B cell (primary cell): ENCODE measurements around the gene MZB1. TPM values are rescaled to one million over a fixed set of nuclear protein-coding genes. Genes with fewer than 3 reads are reported as not detected.
A peak's percentile ranks its signal among the peaks of the same experiment; 100 is the strongest.
"Not testable (repeated sequence)": the region's sequence is repeated elsewhere in the genome, so short reads cannot be mapped to it uniquely, and the experiment has no call there.

Source experiments
- ATAC-seq: fragments of 200-7000 bp; cut with Tn5 transposase; one replicate; pipeline ENCODE4 v1.10.0; 2021; ENCODE audit warnings: low read depth, mild to moderate bottlenecking, moderate number of reproducible peaks, moderate library complexity
- CTCF ChIA-PET: fragments of 350-600 bp; sonication (Branson Sonifier 250); formaldehyde crosslinking; loops from one replicate; lab custom pipeline; 2021; ENCODE audit warnings: antibody characterized with exemption, inconsistent platforms; lab: Charles Lee
- POLR2A ChIA-PET: fragments of 350-600 bp; sonication (Branson Sonifier 250); formaldehyde crosslinking; loops from one replicate; lab custom pipeline; 2021; ENCODE audit warnings: antibody characterized with exemption; lab: Charles Lee
- DNase-seq: peaks from one replicate; pipeline ENCODE4 v3.0.0; 2013
- H2AFZ ChIP-seq: 2 replicates; pipeline ENCODE4 v1.6.1; 2012; ENCODE audit warnings: mild to moderate bottlenecking, low read depth, low read length; ENCODE audit not compliant: insufficient read depth, poor library complexity, severe bottlenecking
- H3K27ac ChIP-seq, 2 donors: 1 replicate in 1 of 2; 2 replicates in 1 of 2; pipeline ENCODE4 v1.5.1; 2012 to 2013; ENCODE audit warnings: low read length in 2 of 2, mild to moderate bottlenecking in 2 of 2, moderate library complexity in 1 of 2
- H3K27me3 ChIP-seq, 4 experiments: fragments of 200-600 bp in 1 of 4; sonication (generic) in 1 of 4; replicated peaks in 1 of 4; 1 replicate in 2 of 4; 2 replicates in 2 of 4; pipeline versions ENCODE4 v1.6.1 to v1.7.0; 2013 to 2016; ENCODE audit warnings: low read length in 3 of 4, mild to moderate bottlenecking in 2 of 4, mixed read lengths in 1 of 4, moderate library complexity in 1 of 4; ENCODE audit not compliant: insufficient read depth in 4 of 4, control insufficient read depth in 3 of 4; ENCODE audit errors: control extremely low read depth in 1 of 4
- H3K36me3 ChIP-seq, 2 experiments: replicated peaks in 1 of 2; 1 replicate in 1 of 2; 2 replicates in 1 of 2; pipeline versions ENCODE4 v1.6.1 to v1.7.1; 2013; ENCODE audit warnings: low read length in 1 of 2; ENCODE audit not compliant: insufficient read depth in 2 of 2, control insufficient read depth in 1 of 2; ENCODE audit errors: control extremely low read depth in 1 of 2, extremely low read depth in 1 of 2
- H3K4me1 ChIP-seq, 2 donors: fragments of 200-600 bp in 1 of 2; sonication (generic) in 1 of 2; 1 replicate in 1 of 2; 2 replicates in 1 of 2; pipeline versions ENCODE4 v1.5.1 to v1.6.1; 2013 to 2017; ENCODE audit warnings: low read length in 2 of 2; ENCODE audit not compliant: control insufficient read depth in 2 of 2, insufficient read depth in 2 of 2
- H3K4me2 ChIP-seq: replicated peaks from 2 replicates; pipeline ENCODE3; 2012; ENCODE audit warnings: mild to moderate bottlenecking, low read depth, low read length; ENCODE audit not compliant: poor library complexity, severe bottlenecking
- H3K4me3 ChIP-seq, 5 experiments: fragments of 200-600 bp in 1 of 5; sonication (generic) in 1 of 5; 1 replicate in 3 of 5; 2 replicates in 2 of 5; pipeline versions ENCODE4 v1.5.1 to v1.7.0; 2011 to 2016; ENCODE audit warnings: low read length in 4 of 5, mild to moderate bottlenecking in 4 of 5, low read depth in 2 of 5, control low read depth in 1 of 5, moderate library complexity in 1 of 5; ENCODE audit not compliant: insufficient read depth in 1 of 5; ENCODE audit errors: control extremely low read depth in 1 of 5, extremely low read depth in 1 of 5
- H3K79me2 ChIP-seq: fragments of 200-600 bp; sonication (generic); one replicate; pipeline ENCODE4 v1.6.0; 2016; ENCODE audit warnings: low read length; ENCODE audit not compliant: control insufficient read depth, insufficient read depth
- H3K9ac ChIP-seq: fragments of 200-600 bp; sonication (generic); 2 replicates; pipeline ENCODE4 v1.6.1; 2017; ENCODE audit warnings: mild to moderate bottlenecking, low read length, moderate library complexity
- H3K9me3 ChIP-seq, 3 donors: one replicate each; pipeline versions ENCODE4 v1.6.1 to v1.7.1; 2013; ENCODE audit warnings: low read length in 2 of 3; ENCODE audit not compliant: control insufficient read depth in 2 of 3, insufficient read depth in 1 of 3; ENCODE audit errors: control extremely low read depth in 1 of 3
- H4K20me1 ChIP-seq: 2 replicates; pipeline ENCODE4 v1.6.0; 2012; ENCODE audit warnings: mild to moderate bottlenecking, low read length; ENCODE audit not compliant: insufficient read depth, control insufficient read depth, poor library complexity, severe bottlenecking
- H3K27ac Mint-ChIP-seq: one replicate; pipeline ENCODE4 v1.8.0; 2021; ENCODE audit warnings: mixed read lengths
- H3K27me3 Mint-ChIP-seq: one replicate; pipeline ENCODE4 v1.8.0; 2021; ENCODE audit warnings: mixed read lengths
- H3K4me1 Mint-ChIP-seq: one replicate; pipeline ENCODE4 v1.8.0; 2021; ENCODE audit warnings: mixed read lengths
- H3K4me3 Mint-ChIP-seq: one replicate; pipeline ENCODE4 v1.8.0; 2021; ENCODE audit warnings: mixed read lengths
- H3K9me3 Mint-ChIP-seq: one replicate; pipeline ENCODE4 v1.8.0; 2022; ENCODE audit warnings: mixed read lengths; ENCODE audit not compliant: insufficient read depth
- CTCF ChIP-seq: fragments of 200-600 bp; IDR thresholded peaks from one replicate; pipeline ENCODE4 v1.8.0; 2022; ENCODE audit warnings: antibody characterized with exemption, mild to moderate bottlenecking
- EZH2 ChIP-seq: IDR thresholded peaks from 2 replicates; pipeline ENCODE4 v1.6.1; 2012; ENCODE audit warnings: borderline replicate concordance, low read depth, mild to moderate bottlenecking, moderate library complexity, low read length; ENCODE audit not compliant: insufficient read depth, poor library complexity, severe bottlenecking
- WGBS: methylation state at CpG from one replicate; pipeline ENCODE4 v1.1.5; 2013; ENCODE audit warnings: missing lambda C conversion rate; ENCODE audit not compliant: insufficient coverage; 5-methylcytosine and 5-hydroxymethylcytosine counted together
- intact Hi-C: fragments of 100-400 bp; cut with micrococcal nuclease; formaldehyde crosslinking; loops from one replicate; pipeline ENCODE4 v1.10.0; 2022
- polyA plus RNA-seq: library from polyadenylated mRNA; depleted of rRNA; stranded (reverse); fragments of >200 nt; gene quantifications from 2 replicates; pipeline ENCODE4 v1.2.3, GENCODE V29; 2012
- total RNA-seq, 2 donors: library from RNA; stranded (reverse); fragments of 120-200 nt in 1 of 2; gene quantifications; 1 replicate in 1 of 2; 2 replicates in 1 of 2; pipeline versions ENCODE4 v1.2.3 to v1.2.4, GENCODE V29; 2013 to 2022

Gene MZB1
- total and polyA plus RNA-seq, 2 donors (not counting 1 experiment from before 2014, with no cell fraction given) = 72.2 to 306 TPM

GRCh38 chr5:139387611-139388197 lies 2.0 kb downstream of the MZB1 start:
- ATAC-seq = no peak
- peak; percentile 49 for DNase-seq
- Mint-ChIP-seq H3K4me1 (peaks cover 86% of the 10 kb centered on the region), H3K27me3 (no peaks in the 10 kb centered on the region), H3K9me3 (no peaks in the 10 kb centered on the region), H3K27ac (peak overlapping the region; percentile 99), H3K4me3 (peak overlapping the region; percentile 99)
- ChIA-PET CTCF (interaction anchor here (0.6 to 5.3 kb wide), 12 partner anchors 10 to 178 kb away, joined by 3 to 39 read pairs (median 4); partner anchors contain the start of genes PAIP2 and SPATA24), POLR2A (interaction anchor here (1.1 to 8.4 kb wide), 6 partner anchors 16 to 94 kb away, joined by 3 to 70 read pairs (median 4); partner anchors contain the start of genes MATR3, PAIP2 and SPATA24)
- peak overlapping the region; percentile 91 for H3K4me2 ChIP-seq
- H3K9ac ChIP-seq = peak overlapping the region; percentile 76
- no peaks in the 10 kb centered on the region for H4K20me1 ChIP-seq
- peak overlapping the region; percentile 86 to 89 for H3K27ac ChIP-seq
- intact Hi-C loops = loop anchor here (2.0 kb wide), 1 partner anchor 17 kb away; the partner anchor contains the start of gene SPATA24
- H3K36me3 ChIP-seq = no peaks in the 10 kb centered on the region
- H2AFZ ChIP-seq = peak overlapping the region; percentile 68
- peaks cover 0 to 4% (median 0%) of the 10 kb centered on the region in 3 donors for H3K9me3 ChIP-seq
- no peaks in the 10 kb centered on the region for H3K27me3 ChIP-seq
- TF ChIP-seq EZH2 (no peak), CTCF (no peak)
- 18% methylated on average over 10 of the region's 10 CpGs for WGBS
- peaks cover 31% of the 10 kb centered on the region for H3K79me2 ChIP-seq
- H3K4me1 ChIP-seq = peaks cover 67 to 87% of the 10 kb centered on the region in 2 donors
- peak overlapping the region; percentile 3 to 68 (median 65) for H3K4me3 ChIP-seq

GRCh38 chr5:139386956-139387355 lies 2.8 kb downstream of the MZB1 start:
- POLR2A ChIA-PET = interaction anchor here (1.3 to 8.4 kb wide), 2 partner anchors 46 to 93 kb away, joined by 4 to 70 read pairs; partner anchors contain the start of genes MATR3 and PAIP2

More at GRCh38 chr5:139386956-139387355, 2.8 kb downstream of the MZB1 start:
- H3K27me3 Mint-ChIP-seq, DNase-seq, H3K36me3 ChIP-seq, H3K27me3 ChIP-seq, H3K9me3 ChIP-seq, H4K20me1 ChIP-seq, H3K9ac ChIP-seq, H3K4me3 ChIP-seq, H3K9me3 Mint-ChIP-seq, ATAC-seq, H2AFZ ChIP-seq, intact Hi-C loops: not testable (repeated sequence)
- peak overlapping the region; percentile 99 for H3K27ac Mint-ChIP-seq
- peaks cover 72 to 91% of the 10 kb centered on the region in 2 donors for H3K4me1 ChIP-seq
- peak overlapping the region; percentile 7 for H3K4me2 ChIP-seq
- H3K4me3 Mint-ChIP-seq = peak overlapping the region; percentile 99
- CTCF ChIA-PET = interaction anchor here (0.6 to 5.3 kb wide), 9 partner anchors 10 to 179 kb away, joined by 3 to 39 read pairs (median 4); partner anchors contain the start of gene PAIP2
- H3K79me2 ChIP-seq = peaks cover 31% of the 10 kb centered on the region
- 42% methylated on average over 3 of the region's 10 CpGs for WGBS
- peak overlapping the region; percentile 86 to 89 for H3K27ac ChIP-seq
- H3K4me1 Mint-ChIP-seq = peaks cover 91% of the 10 kb centered on the region
